KMS-11 (cell line): ENCODE data around the gene PYGM.

ENCODE experiments used
- H2AFZ ChIP-seq: fragments of 200-600 bp; sonication (generic); 2 replicates; pipeline ENCODE4 v1.6.1; 2016; ENCODE audit warnings: antibody characterized with exemption, mixed run types, low read depth
- H3K27ac ChIP-seq: fragments of 200-600 bp; sonication (generic); 2 replicates; pipeline ENCODE4 v1.6.1; 2016; ENCODE audit warnings: mild to moderate bottlenecking, mixed run types
- H3K27me3 ChIP-seq: fragments of 200-600 bp; sonication (generic); 2 replicates; pipeline ENCODE4 v1.6.1; 2017; ENCODE audit warnings: mild to moderate bottlenecking, low read depth, mixed run types, moderate library complexity; ENCODE audit not compliant: insufficient read depth
- H3K36me3 ChIP-seq: fragments of 200-600 bp; sonication (generic); 2 replicates; pipeline ENCODE4 v1.6.1; 2017; ENCODE audit warnings: mild to moderate bottlenecking, mixed run types; ENCODE audit not compliant: insufficient read depth
- H3K4me1 ChIP-seq: fragments of 200-600 bp; sonication (generic); 2 replicates; pipeline ENCODE4 v1.6.1; 2016; ENCODE audit warnings: mild to moderate bottlenecking, low read depth, mixed run types; ENCODE audit not compliant: poor library complexity, severe bottlenecking
- H3K4me2 ChIP-seq: fragments of 200-600 bp; sonication (generic); 2 replicates; pipeline ENCODE4 v1.7.0; 2016; ENCODE audit warnings: mild to moderate bottlenecking, mixed run types
- H3K4me3 ChIP-seq: fragments of 200-600 bp; sonication (generic); IDR thresholded peaks from 2 replicates; pipeline ENCODE4 v1.6.1; 2017; ENCODE audit warnings: low read depth, low read length, mixed read lengths; ENCODE audit not compliant: insufficient read depth
- H3K79me2 ChIP-seq: fragments of 200-600 bp; sonication (generic); 2 replicates; pipeline ENCODE4 v1.6.1; 2016; ENCODE audit warnings: low read depth, mixed run types; ENCODE audit not compliant: insufficient read depth
- H3K9ac ChIP-seq: fragments of 200-600 bp; sonication (generic); 2 replicates; pipeline ENCODE4 v1.6.1; 2016; ENCODE audit warnings: mild to moderate bottlenecking, mixed run types
- H4K20me1 ChIP-seq: fragments of 200-600 bp; sonication (generic); 2 replicates; pipeline ENCODE4 v1.6.1; 2016; ENCODE audit warnings: mild to moderate bottlenecking, mixed run types; ENCODE audit not compliant: insufficient read depth
- TF ChIP-seq, protein P1 (sequence below): fragments of 200-600 bp; sonication (generic); conservative IDR thresholded peaks from 2 replicates; pipeline ENCODE4 v1.6.1; 2017; ENCODE audit warnings: low read depth, mild to moderate bottlenecking, antibody characterized with exemption, low read length, moderate library complexity, mixed read lengths

Gene PYGM

GRCh38 chr11:64778223-64778472 is 18.4 kb upstream of the PYGM start:
- H4K20me1 ChIP-seq = peaks cover 42% of the 10 kb centered on the region
- H3K27me3 ChIP-seq = no peaks in the 10 kb centered on the region; the same call in 1 of the 2 replicates
- H3K36me3 ChIP-seq = peaks cover 24% of the 10 kb centered on the region; the same call in 1 of the 2 replicates
- H3K79me2 ChIP-seq = peaks cover 44% of the 10 kb centered on the region
- no peak overlapping the region for H3K4me2 ChIP-seq
- no peak overlapping the region for H2AFZ ChIP-seq
- H3K27ac ChIP-seq = peak overlapping the region; percentile 94
- H3K4me3 ChIP-seq = no peak overlapping the region
- TF ChIP-seq, protein P1, sequence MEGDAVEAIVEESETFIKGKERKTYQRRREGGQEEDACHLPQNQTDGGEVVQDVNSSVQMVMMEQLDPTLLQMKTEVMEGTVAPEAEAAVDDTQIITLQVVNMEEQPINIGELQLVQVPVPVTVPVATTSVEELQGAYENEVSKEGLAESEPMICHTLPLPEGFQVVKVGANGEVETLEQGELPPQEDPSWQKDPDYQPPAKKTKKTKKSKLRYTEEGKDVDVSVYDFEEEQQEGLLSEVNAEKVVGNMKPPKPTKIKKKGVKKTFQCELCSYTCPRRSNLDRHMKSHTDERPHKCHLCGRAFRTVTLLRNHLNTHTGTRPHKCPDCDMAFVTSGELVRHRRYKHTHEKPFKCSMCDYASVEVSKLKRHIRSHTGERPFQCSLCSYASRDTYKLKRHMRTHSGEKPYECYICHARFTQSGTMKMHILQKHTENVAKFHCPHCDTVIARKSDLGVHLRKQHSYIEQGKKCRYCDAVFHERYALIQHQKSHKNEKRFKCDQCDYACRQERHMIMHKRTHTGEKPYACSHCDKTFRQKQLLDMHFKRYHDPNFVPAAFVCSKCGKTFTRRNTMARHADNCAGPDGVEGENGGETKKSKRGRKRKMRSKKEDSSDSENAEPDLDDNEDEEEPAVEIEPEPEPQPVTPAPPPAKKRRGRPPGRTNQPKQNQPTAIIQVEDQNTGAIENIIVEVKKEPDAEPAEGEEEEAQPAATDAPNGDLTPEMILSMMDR = no peak
- peaks cover 47% of the 10 kb centered on the region for H3K4me1 ChIP-seq
- H3K9ac ChIP-seq = peak overlapping the region; percentile 88

DNA sequence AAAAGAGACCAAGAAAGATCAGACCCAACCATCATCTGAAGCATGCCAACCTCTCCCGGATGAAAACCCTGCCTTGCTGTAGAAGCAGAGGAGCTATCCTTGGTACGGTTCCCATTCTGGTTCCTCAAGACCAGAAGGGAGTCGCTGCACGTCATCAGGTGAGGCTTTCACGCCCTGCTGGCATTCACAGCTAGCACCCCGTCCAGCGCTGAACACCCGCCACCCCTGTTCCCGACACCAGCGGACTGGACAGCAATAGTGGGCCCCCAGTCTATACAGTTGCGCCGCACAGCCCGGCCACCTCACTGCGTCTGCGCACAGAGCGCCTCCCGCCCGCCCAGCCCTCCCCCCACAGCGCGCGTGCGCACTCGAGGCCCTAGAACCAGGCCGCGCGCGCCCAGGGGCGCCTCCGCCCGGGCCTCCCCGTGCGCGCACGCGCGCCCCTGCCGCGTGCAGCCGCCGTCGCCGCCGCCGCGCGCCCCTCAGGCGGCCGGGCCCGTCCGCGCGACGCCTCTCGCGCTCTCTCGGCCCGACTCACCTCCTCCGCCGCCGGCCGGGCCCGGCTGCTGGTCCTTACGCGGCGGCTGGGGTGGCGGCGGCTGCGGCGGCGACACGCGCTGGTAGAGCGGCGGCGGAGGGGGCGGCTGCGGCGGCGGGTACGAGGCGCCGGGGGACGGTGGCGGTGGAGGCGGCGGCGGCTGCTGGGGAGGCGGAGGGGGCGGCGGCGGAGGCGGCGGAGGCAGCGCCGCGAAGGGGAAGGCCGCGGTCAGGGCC is 17.9 kb upstream of the PYGM start:
- H3K4me2 ChIP-seq = peak overlapping the region; percentile 55
- peaks cover 26% of the 10 kb centered on the region; the same call in 1 of the 2 replicates for H3K36me3 ChIP-seq
- peak overlapping the region; percentile 88 for H3K9ac ChIP-seq
- peaks cover 46% of the 10 kb centered on the region for H4K20me1 ChIP-seq
- peak overlapping the region; percentile 94 for H3K27ac ChIP-seq
- H3K4me1 ChIP-seq = peaks cover 52% of the 10 kb centered on the region
- H3K27me3 ChIP-seq = no peaks in the 10 kb centered on the region; the same call in 1 of the 2 replicates
- H3K79me2 ChIP-seq = peaks cover 49% of the 10 kb centered on the region
- no peak overlapping the region for H2AFZ ChIP-seq
- TF ChIP-seq, protein P1 = no peak
- H3K4me3 ChIP-seq = peak overlapping the region; percentile 46

GRCh38 chr11:64776875-64777274 is 17.1 kb upstream of the PYGM start:
- H3K79me2 ChIP-seq = peaks cover 57% of the 10 kb centered on the region
- peak overlapping the region; percentile 16; the same call in 1 of the 2 replicates for H3K9ac ChIP-seq
- H2AFZ ChIP-seq = no peak overlapping the region
- peaks cover 60% of the 10 kb centered on the region for H3K4me1 ChIP-seq
- no peaks in the 10 kb centered on the region; the same call in 1 of the 2 replicates for H3K27me3 ChIP-seq
- TF ChIP-seq, protein P1 = no peak
- H4K20me1 ChIP-seq = peaks cover 53% of the 10 kb centered on the region
- H3K27ac ChIP-seq = peak overlapping the region; percentile 1; the same call in 1 of the 2 replicates
- H3K4me3 ChIP-seq = peak overlapping the region; percentile 46
- H3K4me2 ChIP-seq = peak overlapping the region; percentile 55
- peaks cover 34% of the 10 kb centered on the region; the same call in 1 of the 2 replicates for H3K36me3 ChIP-seq

DNA sequence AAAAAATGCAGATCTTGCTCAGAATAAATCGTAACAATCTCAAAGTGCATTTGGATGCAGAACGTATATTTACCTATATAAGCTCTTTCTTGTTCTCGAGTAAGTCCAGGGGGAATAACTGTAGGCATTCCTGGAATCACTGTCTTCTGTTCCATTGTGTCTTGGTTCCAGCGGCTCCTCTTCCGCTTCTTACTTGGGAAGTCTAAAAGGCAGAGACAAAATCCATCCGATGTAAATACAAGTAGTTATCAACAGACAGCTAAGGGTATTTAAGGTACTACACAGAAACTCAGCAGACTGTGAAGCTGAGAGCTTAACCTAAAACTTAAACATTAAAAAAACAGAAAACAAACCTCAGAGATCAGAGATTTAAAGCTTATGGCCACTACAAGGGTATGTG is 16.7 kb upstream of the PYGM start:
- Histone ChIP-seq H2AFZ (no peak overlapping the region), H3K9ac (no peak overlapping the region), H3K4me3 (no peak overlapping the region), H3K27me3 (no peaks in the 10 kb centered on the region; the same call in 1 of the 2 replicates), H3K27ac (no peak overlapping the region), H3K4me2 (peak overlapping the region; percentile 55), H3K79me2 (peaks cover 61% of the 10 kb centered on the region), H4K20me1 (peaks cover 57% of the 10 kb centered on the region), H3K36me3 (peaks cover 37% of the 10 kb centered on the region; the same call in 1 of the 2 replicates), H3K4me1 (peaks cover 62% of the 10 kb centered on the region)
- TF ChIP-seq, protein P1 = no peak
